B cell (primary cell): ENCODE results near the gene AMPD2. TPM values are rescaled to one million over a fixed set of nuclear protein-coding genes. Genes with fewer than 3 reads are reported as not detected.

Source experiments
- ATAC-seq: fragments of 200-7000 bp; cut with Tn5 transposase; one replicate; pipeline ENCODE4 v1.10.0; 2021; ENCODE audit warnings: low read depth, mild to moderate bottlenecking, moderate number of reproducible peaks, moderate library complexity
- CTCF ChIA-PET: fragments of 350-600 bp; sonication (Branson Sonifier 250); formaldehyde crosslinking; loops from one replicate; lab custom pipeline; 2021; ENCODE audit warnings: antibody characterized with exemption, inconsistent platforms; lab: Charles Lee
- POLR2A ChIA-PET: fragments of 350-600 bp; sonication (Branson Sonifier 250); formaldehyde crosslinking; loops from one replicate; lab custom pipeline; 2021; ENCODE audit warnings: antibody characterized with exemption; lab: Charles Lee
- DNase-seq: peaks from one replicate; pipeline ENCODE4 v3.0.0; 2013
- H2AFZ ChIP-seq: 2 replicates; pipeline ENCODE4 v1.6.1; 2012; ENCODE audit warnings: mild to moderate bottlenecking, low read depth, low read length; ENCODE audit not compliant: insufficient read depth, poor library complexity, severe bottlenecking
- H3K27ac ChIP-seq, 2 donors: 1 replicate in 1 of 2; 2 replicates in 1 of 2; pipeline ENCODE4 v1.5.1; 2012 to 2013; ENCODE audit warnings: low read length in 2 of 2, mild to moderate bottlenecking in 2 of 2, moderate library complexity in 1 of 2
- H3K27me3 ChIP-seq, 4 experiments: fragments of 200-600 bp in 1 of 4; sonication (generic) in 1 of 4; replicated peaks in 1 of 4; 1 replicate in 2 of 4; 2 replicates in 2 of 4; pipeline versions ENCODE4 v1.6.1 to v1.7.0; 2013 to 2016; ENCODE audit warnings: low read length in 3 of 4, mild to moderate bottlenecking in 2 of 4, mixed read lengths in 1 of 4, moderate library complexity in 1 of 4; ENCODE audit not compliant: insufficient read depth in 4 of 4, control insufficient read depth in 3 of 4; ENCODE audit errors: control extremely low read depth in 1 of 4
- H3K36me3 ChIP-seq, 2 experiments: replicated peaks in 1 of 2; 1 replicate in 1 of 2; 2 replicates in 1 of 2; pipeline versions ENCODE4 v1.6.1 to v1.7.1; 2013; ENCODE audit warnings: low read length in 1 of 2; ENCODE audit not compliant: insufficient read depth in 2 of 2, control insufficient read depth in 1 of 2; ENCODE audit errors: control extremely low read depth in 1 of 2, extremely low read depth in 1 of 2
- H3K4me1 ChIP-seq, 2 donors: fragments of 200-600 bp in 1 of 2; sonication (generic) in 1 of 2; 1 replicate in 1 of 2; 2 replicates in 1 of 2; pipeline versions ENCODE4 v1.5.1 to v1.6.1; 2013 to 2017; ENCODE audit warnings: low read length in 2 of 2; ENCODE audit not compliant: control insufficient read depth in 2 of 2, insufficient read depth in 2 of 2
- H3K4me2 ChIP-seq: replicated peaks from 2 replicates; pipeline ENCODE3; 2012; ENCODE audit warnings: mild to moderate bottlenecking, low read depth, low read length; ENCODE audit not compliant: poor library complexity, severe bottlenecking
- H3K4me3 ChIP-seq, 5 experiments: fragments of 200-600 bp in 1 of 5; sonication (generic) in 1 of 5; 1 replicate in 3 of 5; 2 replicates in 2 of 5; pipeline versions ENCODE4 v1.5.1 to v1.7.0; 2011 to 2016; ENCODE audit warnings: low read length in 4 of 5, mild to moderate bottlenecking in 4 of 5, low read depth in 2 of 5, control low read depth in 1 of 5, moderate library complexity in 1 of 5; ENCODE audit not compliant: insufficient read depth in 1 of 5; ENCODE audit errors: control extremely low read depth in 1 of 5, extremely low read depth in 1 of 5
- H3K79me2 ChIP-seq: fragments of 200-600 bp; sonication (generic); one replicate; pipeline ENCODE4 v1.6.0; 2016; ENCODE audit warnings: low read length; ENCODE audit not compliant: control insufficient read depth, insufficient read depth
- H3K9ac ChIP-seq: fragments of 200-600 bp; sonication (generic); 2 replicates; pipeline ENCODE4 v1.6.1; 2017; ENCODE audit warnings: mild to moderate bottlenecking, low read length, moderate library complexity
- H3K9me3 ChIP-seq, 3 donors: one replicate each; pipeline versions ENCODE4 v1.6.1 to v1.7.1; 2013; ENCODE audit warnings: low read length in 2 of 3; ENCODE audit not compliant: control insufficient read depth in 2 of 3, insufficient read depth in 1 of 3; ENCODE audit errors: control extremely low read depth in 1 of 3
- H4K20me1 ChIP-seq: 2 replicates; pipeline ENCODE4 v1.6.0; 2012; ENCODE audit warnings: mild to moderate bottlenecking, low read length; ENCODE audit not compliant: insufficient read depth, control insufficient read depth, poor library complexity, severe bottlenecking
- H3K27ac Mint-ChIP-seq: one replicate; pipeline ENCODE4 v1.8.0; 2021; ENCODE audit warnings: mixed read lengths
- H3K27me3 Mint-ChIP-seq: one replicate; pipeline ENCODE4 v1.8.0; 2021; ENCODE audit warnings: mixed read lengths
- H3K4me1 Mint-ChIP-seq: one replicate; pipeline ENCODE4 v1.8.0; 2021; ENCODE audit warnings: mixed read lengths
- H3K4me3 Mint-ChIP-seq: one replicate; pipeline ENCODE4 v1.8.0; 2021; ENCODE audit warnings: mixed read lengths
- H3K9me3 Mint-ChIP-seq: one replicate; pipeline ENCODE4 v1.8.0; 2022; ENCODE audit warnings: mixed read lengths; ENCODE audit not compliant: insufficient read depth
- EZH2 ChIP-seq: IDR thresholded peaks from 2 replicates; pipeline ENCODE4 v1.6.1; 2012; ENCODE audit warnings: borderline replicate concordance, low read depth, mild to moderate bottlenecking, moderate library complexity, low read length; ENCODE audit not compliant: insufficient read depth, poor library complexity, severe bottlenecking
- WGBS: methylation state at CpG from one replicate; pipeline ENCODE4 v1.1.5; 2013; ENCODE audit warnings: missing lambda C conversion rate; ENCODE audit not compliant: insufficient coverage; 5-methylcytosine and 5-hydroxymethylcytosine counted together
- intact Hi-C: fragments of 100-400 bp; cut with micrococcal nuclease; formaldehyde crosslinking; loops from one replicate; pipeline ENCODE4 v1.10.0; 2022
- polyA plus RNA-seq: library from polyadenylated mRNA; depleted of rRNA; stranded (reverse); fragments of >200 nt; gene quantifications from 2 replicates; pipeline ENCODE4 v1.2.3, GENCODE V29; 2012
- total RNA-seq, 2 donors: library from RNA; stranded (reverse); fragments of 120-200 nt in 1 of 2; gene quantifications; 1 replicate in 1 of 2; 2 replicates in 1 of 2; pipeline versions ENCODE4 v1.2.3 to v1.2.4, GENCODE V29; 2013 to 2022
- TF ChIP-seq, protein P1 (sequence below): fragments of 200-600 bp; IDR thresholded peaks from one replicate; pipeline ENCODE4 v1.8.0; 2022; ENCODE audit warnings: antibody characterized with exemption, mild to moderate bottlenecking

The AMPD2 gene
- total and polyA plus RNA-seq, 2 donors (not counting 1 experiment from before 2014, with no cell fraction given), result 104 to 121 TPM

- Mint-ChIP-seq H3K9me3 (no peaks in the 10 kb centered on the region), H3K4me3 (no peak overlapping the region)
Measured at GRCh38 chr1:109611308-109611990, 8.2 kb upstream of the AMPD2 start.

More at GRCh38 chr1:109611308-109611990, 8.2 kb upstream of the AMPD2 start:
- CTCF ChIA-PET, result interaction anchor here (0.9 to 1.7 kb wide), 6 partner anchors 11 to 373 kb away, joined by 3 to 6 read pairs (median 4); partner anchors contain the start of gene AHCYL1
- TF ChIP-seq, protein P1, sequence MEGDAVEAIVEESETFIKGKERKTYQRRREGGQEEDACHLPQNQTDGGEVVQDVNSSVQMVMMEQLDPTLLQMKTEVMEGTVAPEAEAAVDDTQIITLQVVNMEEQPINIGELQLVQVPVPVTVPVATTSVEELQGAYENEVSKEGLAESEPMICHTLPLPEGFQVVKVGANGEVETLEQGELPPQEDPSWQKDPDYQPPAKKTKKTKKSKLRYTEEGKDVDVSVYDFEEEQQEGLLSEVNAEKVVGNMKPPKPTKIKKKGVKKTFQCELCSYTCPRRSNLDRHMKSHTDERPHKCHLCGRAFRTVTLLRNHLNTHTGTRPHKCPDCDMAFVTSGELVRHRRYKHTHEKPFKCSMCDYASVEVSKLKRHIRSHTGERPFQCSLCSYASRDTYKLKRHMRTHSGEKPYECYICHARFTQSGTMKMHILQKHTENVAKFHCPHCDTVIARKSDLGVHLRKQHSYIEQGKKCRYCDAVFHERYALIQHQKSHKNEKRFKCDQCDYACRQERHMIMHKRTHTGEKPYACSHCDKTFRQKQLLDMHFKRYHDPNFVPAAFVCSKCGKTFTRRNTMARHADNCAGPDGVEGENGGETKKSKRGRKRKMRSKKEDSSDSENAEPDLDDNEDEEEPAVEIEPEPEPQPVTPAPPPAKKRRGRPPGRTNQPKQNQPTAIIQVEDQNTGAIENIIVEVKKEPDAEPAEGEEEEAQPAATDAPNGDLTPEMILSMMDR, result no peak
- TF ChIP-seq EZH2, result no peak
- H3K27ac ChIP-seq, result no peak overlapping the region
- 95% methylated on average over 4 of the region's 13 CpGs for WGBS
- Mint-ChIP-seq H3K4me1 (peaks cover 9% of the 10 kb centered on the region), H3K27ac (no peak overlapping the region), H3K27me3 (peaks cover 3% of the 10 kb centered on the region)
- POLR2A ChIA-PET, result no interaction called here
- H3K36me3 ChIP-seq, result no peaks in the 10 kb centered on the region
- no peak overlapping the region for H3K4me2 ChIP-seq
- ATAC-seq (no peak), DNase-seq (no peak)
- H3K9ac ChIP-seq, result no peak overlapping the region
- peaks cover 0 to 3% (median 0%) of the 10 kb centered on the region in 4 experiments for H3K27me3 ChIP-seq
- H4K20me1 ChIP-seq, result no peaks in the 10 kb centered on the region
- intact Hi-C loops, result no loop called here
- no peaks in the 10 kb centered on the region for H3K79me2 ChIP-seq
- H3K4me3 ChIP-seq, result no peak overlapping the region
- no peaks in the 10 kb centered on the region for H3K9me3 ChIP-seq
- H3K4me1 ChIP-seq, result peaks cover 14 to 15% of the 10 kb centered on the region in 2 donors
- H2AFZ ChIP-seq, result no peak overlapping the region
